ENCODE data around the gene PRSS2. TPM values are rescaled to one million over a fixed set of nuclear protein-coding genes. Genes with fewer than 3 reads are reported as not detected.
A peak's percentile ranks its signal among the peaks of the same experiment; 100 is the strongest.

Gene PRSS2
- total RNA-seq, 4 donors from 2014 or later, result 2.5 to 78.0 (median 12.0) TPM

GRCh38 chr7:142790056-142790455, 19.3 kb downstream of the PRSS2 start:
- 92% methylated on average over 3 of the region's 3 CpGs for WGBS, 2 donors
- H3K9me3 ChIP-seq, result no peaks in the 10 kb centered on the region

GRCh38 chr7:142790555-142790954, 19.8 kb downstream of the PRSS2 start:
- H3K36me3 ChIP-seq, result no peaks in the 10 kb centered on the region
- TF ChIP-seq CTCF (IDR thresholded peaks at IDR 0.05) (no peak), POLR2A (IDR thresholded peaks at IDR 0.05) (no peak), EP300 (IDR thresholded peaks at IDR 0.05) (no peak)
- no peak for DNase-seq (ENCODE audit: low spot score in 2 of 2)
- peaks cover 0 to 4% (median 0%) of the 10 kb centered on the region in 4 donors for H3K4me1 ChIP-seq
- H3K27ac ChIP-seq, result no peak overlapping the region
- no peak overlapping the region for H3K4me3 ChIP-seq
- peaks cover 0 to 17% of the 10 kb centered on the region in 2 donors for H3K27me3 ChIP-seq
- 81 to 87% methylated on average over 1 of the region's 1 CpG for whole genome bisulfite sequencing, 2 donors
- H3K9me3 ChIP-seq, result no peaks in the 10 kb centered on the region

More at GRCh38 chr7:142790056-142790455, 19.3 kb downstream of the PRSS2 start:
- H3K4me1 ChIP-seq, result peaks cover 0 to 4% (median 0%) of the 10 kb centered on the region in 4 donors
- no peak for DNase-seq (ENCODE audit: low spot score in 2 of 2)
- no peak for TF ChIP-seq EP300 (IDR thresholded peaks at IDR 0.05)
- no peak for TF ChIP-seq CTCF (IDR thresholded peaks at IDR 0.05)
- no peaks in the 10 kb centered on the region for H3K36me3 ChIP-seq
- peak overlapping the region in 1 of 4 donors; percentile 45 for H3K27ac ChIP-seq
- H3K27me3 ChIP-seq, result peaks cover 0 to 12% of the 10 kb centered on the region in 2 donors
- no peak overlapping the region for H3K4me3 ChIP-seq

- H3K4me3 ChIP-seq, result no peak overlapping the region
- no peak overlapping the region for H3K27ac ChIP-seq
- H3K36me3 ChIP-seq, result no peaks in the 10 kb centered on the region
- 79 to 87% methylated on average over 4 to 5 of the region's 7 CpGs for WGBS, 2 donors
- no peak for DNase-seq (ENCODE audit: low spot score in 2 of 2)
- peaks cover 0 to 4% (median 3%) of the 10 kb centered on the region in 4 donors for H3K4me1 ChIP-seq
- no peak for TF ChIP-seq CTCF (IDR thresholded peaks at IDR 0.05)
- TF ChIP-seq EP300 (IDR thresholded peaks at IDR 0.05), result no peak
- TF ChIP-seq POLR2A (IDR thresholded peaks at IDR 0.05), result no peak
- peaks cover 0 to 26% of the 10 kb centered on the region in 2 donors for H3K27me3 ChIP-seq
- no peaks in the 10 kb centered on the region for H3K9me3 ChIP-seq
Observed at GRCh38 chr7:142791502-142791901, 20.7 kb downstream of the PRSS2 start.

- no peak for TF ChIP-seq POLR2A (IDR thresholded peaks at IDR 0.05)
- TF ChIP-seq CTCF (IDR thresholded peaks at IDR 0.05), result no peak
- no peak for TF ChIP-seq EP300 (IDR thresholded peaks at IDR 0.05)
- H3K27me3 ChIP-seq, result peaks cover 0 to 33% of the 10 kb centered on the region in 2 donors
- 94 to 95% methylated on average over 1 of the region's 1 CpG for WGBS, 2 donors
- H3K36me3 ChIP-seq, result no peaks in the 10 kb centered on the region
- H3K4me3 ChIP-seq, result no peak overlapping the region
- no peak for DNase-seq (ENCODE audit: low spot score in 2 of 2)
- H3K9me3 ChIP-seq, result no peaks in the 10 kb centered on the region
- H3K27ac ChIP-seq, result no peak overlapping the region
- peaks cover 0 to 11% (median 6%) of the 10 kb centered on the region in 4 donors for H3K4me1 ChIP-seq
Observed at GRCh38 chr7:142792129-142792528, 21.4 kb downstream of the PRSS2 start.

- no peak overlapping the region for H3K4me3 ChIP-seq
- no peak overlapping the region for H3K27ac ChIP-seq
- H3K27me3 ChIP-seq, result peaks cover 0 to 37% of the 10 kb centered on the region in 2 donors
- TF ChIP-seq CTCF (IDR thresholded peaks at IDR 0.05), result no peak
- no peak for TF ChIP-seq EP300 (IDR thresholded peaks at IDR 0.05)
- no peak for TF ChIP-seq POLR2A (IDR thresholded peaks at IDR 0.05)
- H3K9me3 ChIP-seq, result no peaks in the 10 kb centered on the region
- no peaks in the 10 kb centered on the region for H3K36me3 ChIP-seq
- no peak for DNase-seq (ENCODE audit: low spot score in 2 of 2)
- 91 to 94% methylated on average over 2 of the region's 2 CpGs for WGBS, 2 donors
- H3K4me1 ChIP-seq, result peaks cover 0 to 15% (median 8%) of the 10 kb centered on the region in 4 donors
Observed at GRCh38 chr7:142792593-142792992, 21.8 kb downstream of the PRSS2 start.

Measured in tibial nerve (tissue), 4 donors.